Stomach (tissue), 9 donors: Measurements from ENCODE around the gene IGSF10. TPM values are rescaled to one million over a fixed set of nuclear protein-coding genes. Genes with fewer than 3 reads are reported as not detected.
"Not testable (repeated sequence)": the region's sequence is repeated elsewhere in the genome, so short reads cannot be mapped to it uniquely, and the experiment has no call there.

Source experiments
- DNase-seq, 2 donors: peaks; one replicate each; pipeline versions ENCODE4 v3.0.0 to v3.0.0-alpha.2; 2013 to 2019
- H3K27ac ChIP-seq, 5 donors: fragments of 200-600 bp in 4 of 5; sonication (generic) in 4 of 5; one replicate each; pipeline ENCODE4 v1.5.1; 2013 to 2019; ENCODE audit warnings: mild to moderate bottlenecking in 1 of 5, moderate library complexity in 1 of 5
- H3K27me3 ChIP-seq, 3 donors: fragments of 200-600 bp; sonication (generic); one replicate each; pipeline ENCODE4 v1.5.1; 2017 to 2019; ENCODE audit warnings: mixed run types in 1 of 3
- H3K36me3 ChIP-seq, 4 donors: fragments of 200-600 bp; sonication (generic); 1 replicate in 3 of 4; 2 replicates in 1 of 4; pipeline ENCODE4 v1.5.1; 2016 to 2019
- H3K4me1 ChIP-seq, 4 donors: fragments of 200-600 bp; sonication (generic); one replicate each; pipeline ENCODE4 v1.5.1; 2016 to 2019
- H3K4me3 ChIP-seq, 4 donors: fragments of 200-600 bp; sonication (generic) in 3 of 4; one replicate each; pipeline ENCODE4 v1.5.1; 2016 to 2019; ENCODE audit warnings: mild to moderate bottlenecking in 1 of 4
- H3K9me3 ChIP-seq, 4 donors: fragments of 200-600 bp; sonication (generic); one replicate each; pipeline ENCODE4 v1.5.1; 2016 to 2019
- EP300 ChIP-seq: sonication (generic); formaldehyde crosslinking; IDR thresholded peaks from one replicate; pipeline ENCODE4 v1.6.1; 2017; ENCODE audit warnings: antibody characterized with exemption
- POLR2A ChIP-seq, 4 donors: fragments of 450-650 bp; IDR thresholded peaks; one replicate each; pipeline ENCODE4 v1.6.1; 2016; ENCODE audit warnings: antibody characterized with exemption in 4 of 4, control low read depth in 2 of 4, mild to moderate bottlenecking in 1 of 4, moderate library complexity in 1 of 4
- POLR2AphosphoS5 ChIP-seq, 3 donors: sonication (generic); formaldehyde crosslinking; IDR thresholded peaks; one replicate each; pipeline ENCODE4 v1.6.1; 2016; ENCODE audit warnings: antibody characterized with exemption in 3 of 3
- WGBS, 5 donors: extraction: QIAGEN DNeasy Blood & Tissue Kit in 3 of 5; methylation state at CpG; one replicate each; pipeline versions ENCODE4 v1.1.5 to v1.1.7; 2013 to 2018; 5-methylcytosine and 5-hydroxymethylcytosine counted together
- intact Hi-C: fragments of 100-400 bp; cut with DNase I; formaldehyde crosslinking; loops from one replicate; pipeline ENCODE4 v1.15.1; 2023; ENCODE audit warnings: low total_unique reads
- polyA plus RNA-seq, 3 donors: library from polyadenylated mRNA; stranded (reverse); fragments of 200-250 nt; gene quantifications; one replicate each; pipeline ENCODE4 v1.2.3, GENCODE V29; 2013
- total RNA-seq, 5 donors: library from RNA; depleted of rRNA; stranded (reverse); fragments of >200 nt; gene quantifications; one replicate each; pipeline versions ENCODE4 v1.1.0 to v1.2.3, GENCODE V29; 2014 to 2016
- TF ChIP-seq, protein P1 (sequence below), 7 experiments: fragments of 450-650 bp in 4 of 7; fragments of 200-600 bp in 3 of 7; sonication (generic) in 3 of 7; IDR thresholded peaks; one replicate each; pipeline ENCODE4 v1.5.1; 2016 to 2019; ENCODE audit warnings: antibody characterized with exemption in 7 of 7, control low read depth in 2 of 7, mild to moderate bottlenecking in 1 of 7
- donor health status: healthy with polysubstance abuse.
- donor health status: Bipolar disorder and iron deficiency.
- donor health status: healthy.

IGSF10 gene
- total and polyA plus RNA-seq, 8 donors, result under 0.01 to 11.9 (median 0.19) TPM; not detected in 1

DNA sequence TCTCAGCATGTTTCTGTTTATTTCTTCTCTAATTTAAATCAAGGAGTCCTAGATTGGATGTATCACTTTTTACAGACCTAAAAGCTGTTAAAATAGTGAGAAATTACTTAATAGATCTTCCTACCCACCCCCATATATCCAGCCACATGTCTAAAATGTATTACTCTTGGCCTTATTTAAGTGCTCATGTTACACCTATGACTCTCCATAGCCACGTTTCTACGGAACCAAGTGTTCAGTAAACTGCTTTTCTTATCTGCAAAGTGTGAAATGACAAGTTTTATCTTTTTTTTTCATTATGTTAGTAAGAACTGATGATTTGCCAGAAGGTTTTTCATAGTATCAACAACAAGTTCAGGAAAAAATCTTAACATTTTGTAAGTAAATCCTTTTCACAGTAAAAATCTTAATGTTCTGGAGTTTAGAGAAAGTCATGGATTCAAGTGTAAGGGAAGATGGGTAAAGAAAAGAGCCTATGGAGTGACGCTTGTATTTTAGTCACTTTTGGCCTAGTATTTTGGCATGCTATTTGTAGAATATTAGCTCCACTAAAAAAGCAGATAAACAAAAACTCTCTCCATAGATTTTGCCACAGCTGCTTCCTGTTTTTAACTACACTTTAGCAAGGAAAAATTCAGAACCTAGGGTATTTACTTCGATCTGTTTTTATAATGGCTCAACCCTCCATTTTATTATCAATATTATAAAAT is 41.2 kb upstream of the IGSF10 start:
- H3K9me3 ChIP-seq, result no peaks in the 10 kb centered on the region
- WGBS, 5 donors, result 49 to 57% (median 52%) methylated on average over 4 of the region's 4 CpGs
- no peak overlapping the region for H3K27ac ChIP-seq
- intact Hi-C loops, result no loop called here
- no peaks in the 10 kb centered on the region for H3K27me3 ChIP-seq
- no peak overlapping the region for H3K4me3 ChIP-seq
- no peaks in the 10 kb centered on the region for H3K36me3 ChIP-seq
- TF ChIP-seq POLR2A (IDR thresholded peaks at IDR 0.05) (no peak), EP300 (no peak), POLR2AphosphoS5 (IDR thresholded peaks at IDR 0.05) (no peak)
- TF ChIP-seq, protein P1, sequence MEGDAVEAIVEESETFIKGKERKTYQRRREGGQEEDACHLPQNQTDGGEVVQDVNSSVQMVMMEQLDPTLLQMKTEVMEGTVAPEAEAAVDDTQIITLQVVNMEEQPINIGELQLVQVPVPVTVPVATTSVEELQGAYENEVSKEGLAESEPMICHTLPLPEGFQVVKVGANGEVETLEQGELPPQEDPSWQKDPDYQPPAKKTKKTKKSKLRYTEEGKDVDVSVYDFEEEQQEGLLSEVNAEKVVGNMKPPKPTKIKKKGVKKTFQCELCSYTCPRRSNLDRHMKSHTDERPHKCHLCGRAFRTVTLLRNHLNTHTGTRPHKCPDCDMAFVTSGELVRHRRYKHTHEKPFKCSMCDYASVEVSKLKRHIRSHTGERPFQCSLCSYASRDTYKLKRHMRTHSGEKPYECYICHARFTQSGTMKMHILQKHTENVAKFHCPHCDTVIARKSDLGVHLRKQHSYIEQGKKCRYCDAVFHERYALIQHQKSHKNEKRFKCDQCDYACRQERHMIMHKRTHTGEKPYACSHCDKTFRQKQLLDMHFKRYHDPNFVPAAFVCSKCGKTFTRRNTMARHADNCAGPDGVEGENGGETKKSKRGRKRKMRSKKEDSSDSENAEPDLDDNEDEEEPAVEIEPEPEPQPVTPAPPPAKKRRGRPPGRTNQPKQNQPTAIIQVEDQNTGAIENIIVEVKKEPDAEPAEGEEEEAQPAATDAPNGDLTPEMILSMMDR (IDR thresholded peaks at IDR 0.05), result no peak
- H3K4me1 ChIP-seq, result no peaks in the 10 kb centered on the region
- DNase-seq, result no peak

DNA sequence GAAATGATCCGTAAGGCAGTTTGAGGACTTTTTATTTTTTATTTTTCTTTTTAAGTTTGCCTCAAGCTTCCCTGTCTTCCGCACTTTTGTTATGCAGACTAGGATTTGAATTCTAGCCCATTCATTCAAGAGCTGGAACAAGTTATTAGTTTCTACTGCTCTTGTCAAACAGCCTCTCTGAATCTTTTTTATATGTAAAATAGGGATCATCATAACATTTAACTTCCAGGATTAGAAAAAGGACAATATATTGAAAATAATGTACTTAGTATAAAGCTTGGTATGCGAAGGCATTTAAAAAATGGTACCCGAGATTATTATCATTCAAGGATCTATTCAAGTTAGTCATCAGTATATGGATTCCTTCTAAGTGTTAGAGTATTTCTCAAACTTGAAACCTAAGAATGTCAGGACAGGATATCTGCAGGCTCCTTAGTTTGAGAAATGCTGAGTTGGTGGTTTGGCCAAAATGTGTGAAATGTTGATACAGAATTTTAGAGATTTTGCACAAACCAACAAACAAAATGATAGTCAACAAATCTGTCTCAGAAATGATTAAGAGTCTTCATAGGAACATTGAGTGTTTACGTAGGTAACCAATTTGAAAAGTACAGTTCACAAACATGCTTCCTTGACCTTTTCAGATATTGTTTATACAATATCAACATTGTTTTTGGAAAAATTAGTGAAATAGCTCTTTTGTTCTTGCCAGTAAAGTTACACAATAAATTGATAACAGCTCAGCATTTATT is 40.5 kb upstream of the IGSF10 start:
- Histone ChIP-seq H3K4me1 (no peaks in the 10 kb centered on the region), H3K27ac (no peak overlapping the region), H3K36me3 (no peaks in the 10 kb centered on the region), H3K4me3 (no peak overlapping the region), H3K27me3 (no peaks in the 10 kb centered on the region), H3K9me3 (no peaks in the 10 kb centered on the region)
- no peak for DNase-seq
- TF ChIP-seq POLR2AphosphoS5 (IDR thresholded peaks at IDR 0.05) (no peak), EP300 (no peak), POLR2A (IDR thresholded peaks at IDR 0.05) (no peak)
- TF ChIP-seq, protein P1 (IDR thresholded peaks at IDR 0.05), result no peak
- intact Hi-C loops, result no loop called here
- WGBS, 5 donors, result 52 to 73% (median 67%) methylated on average over 5 of the region's 5 CpGs

DNA sequence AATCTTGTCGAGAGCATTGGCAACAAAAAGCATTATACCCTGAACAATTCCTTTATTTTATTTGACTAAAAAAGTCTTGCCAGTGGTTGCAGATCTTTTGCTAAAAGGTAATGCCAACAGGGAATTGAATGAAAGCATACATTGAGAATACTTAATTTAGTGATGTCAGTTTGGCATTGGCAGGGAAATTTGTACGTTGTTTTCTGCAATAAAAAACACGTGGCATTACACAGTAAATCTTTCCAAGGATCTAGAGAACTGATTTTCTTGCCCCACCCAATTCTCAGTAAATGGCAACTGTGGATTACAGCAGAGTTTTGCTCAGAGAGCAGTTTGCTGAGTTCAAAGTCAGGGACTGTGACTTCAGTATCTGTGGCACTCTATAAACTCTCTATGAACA is 38.3 kb upstream of the IGSF10 start:
- Histone ChIP-seq H3K27ac (no peak overlapping the region), H3K27me3 (no peaks in the 10 kb centered on the region), H3K4me3 (no peak overlapping the region), H3K9me3 (no peaks in the 10 kb centered on the region), H3K36me3 (no peaks in the 10 kb centered on the region), H3K4me1 (no peaks in the 10 kb centered on the region)
- intact Hi-C loops, result no loop called here
- TF ChIP-seq POLR2AphosphoS5 (IDR thresholded peaks at IDR 0.05), result no peak
- TF ChIP-seq EP300, result no peak
- TF ChIP-seq, protein P1 (IDR thresholded peaks at IDR 0.05), result no peak
- no peak for TF ChIP-seq POLR2A (IDR thresholded peaks at IDR 0.05)
- 54 to 72% (median 62%) methylated on average over 3 of the region's 3 CpGs for WGBS, 5 donors
- no peak for DNase-seq

DNA sequence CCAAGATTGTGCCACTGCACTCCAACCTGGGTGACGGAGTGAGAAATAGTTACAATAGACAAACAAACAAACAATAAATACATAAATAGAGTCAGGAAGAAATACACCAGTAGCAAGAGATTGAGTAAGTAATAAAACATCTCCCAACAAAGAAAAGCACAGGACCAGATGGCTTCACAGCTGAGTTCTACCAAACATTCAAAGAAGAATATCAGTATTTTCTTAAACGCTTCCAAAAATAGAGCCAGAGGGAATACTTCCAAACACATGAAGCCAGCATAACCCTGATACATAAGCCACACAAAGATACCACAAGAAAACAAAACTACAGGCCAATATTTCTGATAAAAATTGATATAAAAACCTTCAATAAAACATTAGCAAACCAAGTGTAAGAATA is 30.7 kb upstream of the IGSF10 start:
- DNase-seq, result no peak
- 70 to 79% (median 74%) methylated on average over 2 of the region's 2 CpGs for WGBS, 5 donors
- no peaks in the 10 kb centered on the region for H3K27me3 ChIP-seq
- intact Hi-C loops, result no loop called here
- H3K36me3 ChIP-seq, result no peaks in the 10 kb centered on the region
- H3K27ac ChIP-seq, result no peak overlapping the region
- no peaks in the 10 kb centered on the region for H3K4me1 ChIP-seq
- TF ChIP-seq EP300 (no peak), POLR2A (IDR thresholded peaks at IDR 0.05) (no peak), POLR2AphosphoS5 (IDR thresholded peaks at IDR 0.05) (no peak)
- TF ChIP-seq, protein P1 (IDR thresholded peaks at IDR 0.05), result no peak
- no peak overlapping the region for H3K4me3 ChIP-seq
- peaks cover 0 to 5% (median 0%) of the 10 kb centered on the region in 4 donors for H3K9me3 ChIP-seq

DNA sequence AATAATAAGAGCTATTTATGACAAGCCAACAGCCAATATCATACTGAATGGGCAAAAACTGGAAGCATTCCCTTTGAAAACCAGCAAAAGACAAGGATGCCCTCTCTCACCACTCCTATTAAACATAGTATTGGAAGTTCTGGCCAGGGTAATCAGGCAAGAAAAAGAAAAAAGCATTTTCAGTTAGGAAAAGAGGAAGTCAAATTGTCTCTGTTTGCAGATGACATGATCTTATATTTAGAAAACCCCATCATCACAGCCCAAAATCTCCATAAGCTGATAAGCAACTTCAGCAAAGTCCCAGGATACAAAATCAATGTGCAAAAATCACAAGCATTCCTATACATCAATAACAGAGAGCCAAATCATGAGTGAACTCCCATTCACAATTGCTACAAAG is 27.0 kb upstream of the IGSF10 start:
- DNase-seq, H3K4me3 ChIP-seq, intact Hi-C loops, H3K27ac ChIP-seq, H3K4me1 ChIP-seq, H3K27me3 ChIP-seq, H3K36me3 ChIP-seq: not testable (repeated sequence)
- peaks cover 0 to 11% (median 5%) of the 10 kb centered on the region in 4 donors for H3K9me3 ChIP-seq
